GM10248 (cell line): Measurements from ENCODE around the gene CCK.

Experiments used
- CTCF ChIA-PET: fragments of 300-600 bp; sonication (Branson Sonifier 250); formaldehyde crosslinking; extraction: SDS; loops from one replicate; lab custom pipeline; 2021; ENCODE audit warnings: antibody characterized with exemption; lab: Yijun Ruan, JAX
- POLR2A ChIA-PET: fragments of 350-650 bp; sonication (Branson Sonifier 250); formaldehyde crosslinking; extraction: SDS; loops from one replicate; lab custom pipeline; 2020; ENCODE audit warnings: antibody characterized with exemption; lab: Yijun Ruan, JAX
- DNase-seq: peaks from one replicate; pipeline ENCODE4 v3.0.0; 2012; ENCODE audit errors: extremely low spot score
- TF ChIP-seq, protein P1 (sequence below): IDR thresholded peaks from 2 replicates; pipeline ENCODE4 v1.5.1; 2012; ENCODE audit warnings: mild to moderate bottlenecking, low read depth; ENCODE audit errors: extremely low read depth, missing control alignments, control extremely low read depth

Gene CCK, protein sequence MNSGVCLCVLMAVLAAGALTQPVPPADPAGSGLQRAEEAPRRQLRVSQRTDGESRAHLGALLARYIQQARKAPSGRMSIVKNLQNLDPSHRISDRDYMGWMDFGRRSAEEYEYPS

DNA sequence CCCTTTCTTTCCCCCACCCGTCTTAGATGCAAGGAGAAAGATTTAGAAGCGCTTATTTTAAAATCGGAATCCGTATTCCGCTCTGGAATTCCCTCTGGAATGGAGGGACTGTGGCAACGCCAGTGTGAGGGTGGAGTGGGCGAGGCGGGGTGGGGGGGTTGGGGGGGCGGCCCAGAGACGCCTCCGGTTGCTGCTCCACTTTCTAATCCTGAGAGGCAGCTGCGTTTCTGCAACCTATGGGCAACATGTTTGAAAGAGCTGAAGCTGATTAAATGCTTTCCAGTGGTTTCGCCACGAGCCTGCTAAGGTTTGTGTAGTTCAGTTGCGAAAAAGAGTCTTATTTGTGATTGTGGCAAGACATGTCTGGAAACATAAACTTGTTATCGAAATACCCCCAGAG, at the start of gene CCK:
CCK (minus strand) TSS at position 101 of the 400 bp plus-strand sequence. CDS start 2,555 bp downstream, outside the sequence.
- no peak for DNase-seq
- ChIA-PET CTCF (no interaction called here), POLR2A (no interaction called here)
- TF ChIP-seq, protein P1, sequence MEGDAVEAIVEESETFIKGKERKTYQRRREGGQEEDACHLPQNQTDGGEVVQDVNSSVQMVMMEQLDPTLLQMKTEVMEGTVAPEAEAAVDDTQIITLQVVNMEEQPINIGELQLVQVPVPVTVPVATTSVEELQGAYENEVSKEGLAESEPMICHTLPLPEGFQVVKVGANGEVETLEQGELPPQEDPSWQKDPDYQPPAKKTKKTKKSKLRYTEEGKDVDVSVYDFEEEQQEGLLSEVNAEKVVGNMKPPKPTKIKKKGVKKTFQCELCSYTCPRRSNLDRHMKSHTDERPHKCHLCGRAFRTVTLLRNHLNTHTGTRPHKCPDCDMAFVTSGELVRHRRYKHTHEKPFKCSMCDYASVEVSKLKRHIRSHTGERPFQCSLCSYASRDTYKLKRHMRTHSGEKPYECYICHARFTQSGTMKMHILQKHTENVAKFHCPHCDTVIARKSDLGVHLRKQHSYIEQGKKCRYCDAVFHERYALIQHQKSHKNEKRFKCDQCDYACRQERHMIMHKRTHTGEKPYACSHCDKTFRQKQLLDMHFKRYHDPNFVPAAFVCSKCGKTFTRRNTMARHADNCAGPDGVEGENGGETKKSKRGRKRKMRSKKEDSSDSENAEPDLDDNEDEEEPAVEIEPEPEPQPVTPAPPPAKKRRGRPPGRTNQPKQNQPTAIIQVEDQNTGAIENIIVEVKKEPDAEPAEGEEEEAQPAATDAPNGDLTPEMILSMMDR = no peak

DNA sequence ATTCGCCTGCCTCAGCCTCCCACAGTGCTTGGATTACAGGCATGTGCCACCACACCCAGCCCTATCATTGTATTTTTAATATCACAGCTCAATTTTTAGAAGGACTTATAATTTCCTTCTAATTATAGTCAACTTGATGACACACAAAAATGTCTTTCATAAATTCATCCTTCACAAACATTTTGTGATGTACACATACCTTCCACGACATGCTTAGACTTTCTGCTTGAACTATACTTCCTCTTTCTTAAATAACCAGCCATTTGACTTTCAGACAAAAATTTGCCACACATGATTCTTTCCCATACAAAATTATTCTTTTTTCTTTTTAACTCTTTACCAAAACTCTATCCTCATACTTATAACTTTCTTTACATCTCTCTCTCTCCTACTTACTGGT, 48.4 kb upstream of the CCK start:
- CTCF ChIA-PET = interaction anchor here (1.2 kb wide), 1 partner anchor 11 kb away, joined by 3 read pairs; no protein-coding TSS in a partner anchor
- TF ChIP-seq, protein P1 = no peak
- no peak for DNase-seq
- POLR2A ChIA-PET = no interaction called here

DNA sequence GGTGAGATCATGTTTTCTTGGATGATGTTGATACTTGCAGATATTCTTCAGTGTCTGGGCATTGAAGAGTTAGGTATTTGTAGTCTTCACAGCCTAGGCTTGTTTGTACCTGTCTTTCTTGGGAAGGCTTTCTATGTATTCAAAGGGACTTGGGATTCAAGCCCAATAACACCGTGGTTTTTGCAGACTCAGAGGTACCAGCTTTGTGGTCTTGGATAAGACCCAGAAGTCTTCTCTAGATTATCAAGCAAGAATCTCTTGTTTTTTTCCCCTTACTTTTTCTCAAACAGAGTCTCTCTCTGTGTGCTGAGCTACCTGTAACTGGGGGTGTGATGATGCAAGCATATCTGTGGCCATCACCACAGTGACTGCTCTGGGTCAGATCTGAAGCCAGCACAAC, 42.7 kb upstream of the CCK start:
- CTCF ChIA-PET = no interaction called here
- POLR2A ChIA-PET = no interaction called here
- TF ChIP-seq, protein P1 = no peak
- no peak for DNase-seq

DNA sequence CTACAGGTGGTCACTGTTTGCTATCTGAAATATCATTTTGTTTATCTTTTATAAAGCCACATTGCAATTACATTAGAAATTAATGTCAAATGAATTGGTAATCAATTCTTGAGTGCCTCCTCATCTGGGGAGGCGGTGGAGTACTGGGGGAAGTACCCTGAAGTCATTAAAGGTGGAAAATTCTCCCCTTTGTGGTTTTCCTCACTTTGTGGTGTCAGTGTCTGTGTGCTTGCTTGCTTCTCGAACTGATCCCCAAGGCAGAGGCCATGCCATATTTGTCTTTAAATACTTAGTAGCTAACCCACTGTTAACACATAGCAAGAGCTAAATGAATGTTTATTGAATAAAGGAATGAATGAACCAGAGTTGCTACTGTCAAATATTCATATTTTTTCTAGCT, 40.5 kb upstream of the CCK start:
- POLR2A ChIA-PET = no interaction called here
- TF ChIP-seq, protein P1 = no peak
- CTCF ChIA-PET = interaction anchor here (0.8 to 1.9 kb wide), 4 partner anchors 11 to 137 kb away, joined by 3 to 4 read pairs (median 4); no protein-coding TSS in a partner anchor
- DNase-seq = no peak

DNA sequence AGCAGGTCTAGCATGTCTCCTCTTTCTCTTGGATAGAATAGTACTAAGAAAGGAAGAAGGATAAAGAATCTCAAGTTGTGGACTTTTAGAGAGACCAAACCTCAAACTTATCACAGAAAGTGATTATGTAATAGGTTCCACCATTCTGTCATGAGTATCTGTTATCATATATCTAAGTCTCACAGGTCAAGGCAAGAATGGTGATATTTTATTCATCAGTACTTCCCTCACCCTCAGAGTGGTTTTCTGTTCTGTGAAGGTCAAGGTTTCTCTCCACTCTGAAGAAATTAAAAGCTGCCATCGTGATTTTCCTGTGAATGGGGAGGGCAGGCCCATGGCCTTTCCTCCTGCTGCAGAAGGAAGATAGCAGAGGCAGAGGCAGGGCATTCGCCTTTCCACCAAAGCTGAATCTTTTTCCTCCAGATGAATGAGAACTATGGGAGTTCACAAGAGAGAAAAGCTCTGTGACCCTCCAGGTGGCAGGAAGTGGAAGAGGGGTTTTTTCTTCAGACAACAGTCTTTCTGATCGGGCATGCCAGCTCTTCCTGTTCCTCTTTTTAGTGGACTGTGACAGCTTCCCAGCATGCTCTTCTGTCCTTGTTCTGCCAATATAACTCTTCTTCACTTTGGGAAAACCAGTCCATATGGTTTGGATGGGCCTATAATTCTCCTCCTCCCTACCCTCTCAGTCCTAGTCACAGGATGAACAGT, 37.1 kb upstream of the CCK start:
- TF ChIP-seq, protein P1 = no peak
- DNase-seq = no peak
- ChIA-PET CTCF (interaction anchor here (1.2 to 2.0 kb wide), 2 partner anchors 11 to 56 kb away, joined by 3 to 6 read pairs; no protein-coding TSS in a partner anchor), POLR2A (no interaction called here)

DNA sequence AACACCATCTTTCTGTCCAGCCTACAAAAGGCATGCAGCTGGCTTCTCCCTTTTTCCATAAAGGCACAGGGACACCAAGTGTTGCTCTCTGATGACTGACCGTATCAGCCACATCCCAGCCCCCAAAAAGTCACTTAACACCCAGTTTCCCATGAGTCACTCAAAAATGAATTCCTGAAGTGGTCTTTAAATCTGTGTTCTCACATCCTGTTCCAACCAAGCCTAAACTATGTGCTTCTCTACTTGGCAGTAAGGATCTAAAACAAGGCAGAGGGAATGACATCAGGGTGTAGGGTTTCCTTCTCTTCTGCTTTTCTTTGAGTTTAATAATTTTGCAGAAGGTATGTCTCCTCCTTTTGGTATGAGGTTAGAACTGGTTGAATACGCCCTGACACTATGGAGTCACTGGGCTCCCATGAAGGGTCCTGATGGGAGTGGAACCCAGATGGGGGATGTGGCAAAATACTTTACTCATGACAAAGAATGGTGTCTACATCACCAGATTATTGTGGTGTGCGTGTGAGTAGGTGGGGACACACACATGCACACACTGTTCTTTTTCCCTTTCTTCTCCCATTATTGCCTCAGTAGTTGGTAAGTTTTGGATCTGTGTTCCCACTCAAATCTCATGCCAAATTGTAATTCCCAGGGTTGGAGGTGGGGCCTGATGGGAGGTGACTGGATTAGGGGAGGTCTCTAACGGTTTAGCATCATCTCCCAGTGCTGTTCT, 35.6 kb upstream of the CCK start:
- ChIA-PET CTCF (interaction anchor here (1.4 kb wide), 1 partner anchor 53 kb away, joined by 4 read pairs; no protein-coding TSS in a partner anchor), POLR2A (no interaction called here)
- no peak for DNase-seq
- TF ChIP-seq, protein P1 = no peak
